GM10847 (cell line): Measurements from ENCODE around the gene CFAP126.

Experiments
- POLR2A ChIP-seq: IDR thresholded peaks from 2 replicates; pipeline ENCODE4 v1.6.1; 2011; ENCODE audit not compliant: insufficient read length; ENCODE audit errors: extremely low read depth

Gene CFAP126

DNA sequence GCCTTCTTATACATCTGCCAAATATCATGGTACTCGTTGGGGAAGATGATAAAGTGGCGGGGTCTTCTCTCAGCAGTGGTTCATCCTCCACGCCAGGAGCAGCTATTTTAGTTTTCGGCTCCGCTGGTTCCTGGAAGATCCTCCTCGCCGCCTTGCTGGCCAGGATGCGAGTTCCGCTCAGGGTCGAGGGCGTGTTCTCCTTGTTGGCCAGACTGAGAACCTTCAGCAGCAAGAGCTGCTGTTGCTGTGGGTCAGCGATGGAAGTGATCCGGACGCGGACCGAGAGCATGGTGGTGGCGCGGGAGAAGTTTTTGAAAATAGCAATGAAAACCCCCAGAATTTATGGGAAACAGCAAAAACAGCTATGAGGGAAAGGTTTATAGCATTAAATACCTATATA is 11.4 kb upstream of the CFAP126 start:
- no peak for TF ChIP-seq POLR2A

GRCh38 chr1:161378014-161378413 is 10.3 kb upstream of the CFAP126 start:
- TF ChIP-seq POLR2A, result no peak

DNA sequence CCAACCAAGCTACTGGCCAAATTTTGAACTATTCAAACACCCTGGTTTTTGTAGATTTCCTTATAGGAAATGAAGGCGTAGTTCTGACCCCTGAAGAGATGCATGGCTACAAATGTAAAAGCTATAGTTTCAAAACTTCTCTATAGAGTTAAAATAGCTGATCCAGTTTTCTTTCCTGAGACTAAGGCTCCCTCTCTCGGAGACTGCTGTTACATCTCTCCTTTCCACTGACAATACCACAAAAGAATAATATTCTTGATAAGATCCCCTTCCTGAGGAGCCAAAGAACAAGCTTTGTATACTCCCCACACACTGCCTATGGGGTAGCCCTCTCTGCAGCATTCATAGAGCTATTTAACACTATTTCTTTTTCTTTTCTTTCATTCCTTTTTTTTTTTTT is 6.7 kb upstream of the CFAP126 start:
- TF ChIP-seq POLR2A, result no peak

GRCh38 chr1:161373442-161373841 is 5.8 kb upstream of the CFAP126 start:
- TF ChIP-seq POLR2A, result no peak

GRCh38 chr1:161365207-161365606 is 2.5 kb downstream of the CFAP126 start:
- no peak for TF ChIP-seq POLR2A

DNA sequence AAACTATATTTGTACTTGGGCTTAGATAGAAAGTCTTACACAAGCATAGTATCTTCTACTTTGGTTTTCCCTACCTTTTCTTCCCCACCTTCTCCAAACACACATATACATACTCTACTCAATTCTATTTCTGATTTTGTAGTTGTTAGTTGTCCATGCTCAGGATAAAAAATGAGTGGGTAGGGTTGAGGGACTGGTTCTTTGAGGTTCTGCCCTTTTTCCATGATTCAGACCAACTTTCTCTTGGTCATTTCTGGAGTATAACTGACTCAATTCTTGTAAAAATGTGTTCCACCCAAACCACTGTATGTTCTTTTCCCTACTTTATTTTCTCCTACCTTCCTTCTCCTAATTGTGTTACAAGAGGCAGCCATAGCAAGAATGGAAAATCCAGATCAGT is 3.3 kb downstream of the CFAP126 start:
- no peak for TF ChIP-seq POLR2A

DNA sequence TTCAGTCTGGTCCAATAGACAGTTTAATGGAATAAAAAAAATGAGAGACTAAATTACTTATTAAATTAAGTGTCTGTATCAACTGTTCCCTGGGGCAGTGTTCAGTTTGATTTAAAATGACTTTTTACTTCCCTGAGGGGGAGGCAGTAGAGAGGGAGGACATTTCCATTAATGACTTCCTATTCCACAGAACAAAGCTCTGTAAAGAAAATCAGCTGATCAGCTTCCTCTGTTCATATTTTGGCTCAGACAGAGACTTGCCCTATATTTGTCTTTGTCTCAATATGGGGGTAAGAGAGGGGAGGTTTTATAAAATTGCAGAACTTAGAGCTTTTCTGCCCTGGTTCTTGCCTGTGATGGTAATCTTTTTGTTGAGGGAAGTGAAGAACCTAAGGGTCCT is 8.4 kb downstream of the CFAP126 start:
- TF ChIP-seq POLR2A, result no peak

DNA sequence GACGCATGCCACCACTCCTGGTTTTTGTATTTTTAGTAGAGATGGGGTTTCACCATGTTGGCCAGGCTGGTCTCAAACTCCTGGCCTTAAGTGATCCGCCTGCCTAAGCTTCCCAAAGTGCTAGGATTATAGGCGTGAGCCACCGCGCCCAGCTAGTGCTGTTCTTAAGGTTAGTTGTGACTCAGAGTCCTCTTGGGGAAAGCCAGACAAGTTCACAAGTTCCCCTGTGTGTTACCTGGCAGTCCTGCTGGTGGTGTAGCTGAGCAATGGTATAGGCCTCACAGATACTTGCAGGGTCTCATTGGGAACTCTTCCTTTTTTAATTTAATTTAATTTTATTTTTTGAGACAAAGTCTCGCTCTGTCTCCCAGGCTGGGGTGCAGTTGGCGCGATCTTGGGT is 10.6 kb downstream of the CFAP126 start:
- TF ChIP-seq POLR2A, result no peak

DNA sequence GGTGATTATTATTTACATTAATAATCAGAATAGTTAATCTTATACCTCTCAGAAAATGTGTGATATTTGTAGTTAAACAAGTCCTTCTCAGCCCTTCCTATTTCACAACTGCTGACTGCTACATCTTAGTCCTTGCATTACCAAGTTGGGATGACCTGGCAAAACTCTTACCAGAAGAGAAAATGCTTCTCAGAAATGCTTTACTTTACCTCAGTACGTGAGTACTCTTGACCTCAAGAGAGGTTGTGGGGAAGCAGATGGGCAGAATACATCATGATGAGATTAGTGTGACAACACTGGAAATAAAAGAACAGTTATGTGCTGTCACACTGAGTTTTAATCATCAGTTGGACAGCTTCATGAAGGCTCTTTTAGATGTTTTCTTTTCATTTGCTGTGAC is 16.2 kb downstream of the CFAP126 start:
- TF ChIP-seq POLR2A, result no peak

DNA sequence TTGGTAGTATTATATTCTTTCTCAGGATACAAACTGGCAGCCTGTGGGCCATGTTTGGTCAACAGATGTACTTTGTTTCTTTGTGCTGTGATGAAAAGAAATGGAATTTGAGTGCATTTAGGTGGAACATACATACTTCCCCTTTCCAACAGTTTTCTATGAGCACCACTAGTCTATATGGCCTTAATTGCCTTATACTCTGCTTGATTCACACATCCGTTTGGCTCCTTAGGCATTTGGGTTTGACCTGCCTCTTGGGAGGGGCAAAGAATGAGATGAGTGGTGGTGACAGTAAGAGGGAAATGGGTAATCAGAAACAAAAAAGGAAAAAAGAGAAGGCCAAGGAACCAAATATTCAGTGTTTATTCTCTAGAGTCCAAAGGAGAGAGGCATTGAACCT is 17.0 kb downstream of the CFAP126 start:
- no peak for TF ChIP-seq POLR2A

GRCh38 chr1:161342821-161343220 is 24.9 kb downstream of the CFAP126 start:
- no peak for TF ChIP-seq POLR2A

- TF ChIP-seq POLR2A, result no peak
These were observed 25.5 kb downstream of the CFAP126 start for GRCh38 chr1:161342177-161342576.

DNA sequence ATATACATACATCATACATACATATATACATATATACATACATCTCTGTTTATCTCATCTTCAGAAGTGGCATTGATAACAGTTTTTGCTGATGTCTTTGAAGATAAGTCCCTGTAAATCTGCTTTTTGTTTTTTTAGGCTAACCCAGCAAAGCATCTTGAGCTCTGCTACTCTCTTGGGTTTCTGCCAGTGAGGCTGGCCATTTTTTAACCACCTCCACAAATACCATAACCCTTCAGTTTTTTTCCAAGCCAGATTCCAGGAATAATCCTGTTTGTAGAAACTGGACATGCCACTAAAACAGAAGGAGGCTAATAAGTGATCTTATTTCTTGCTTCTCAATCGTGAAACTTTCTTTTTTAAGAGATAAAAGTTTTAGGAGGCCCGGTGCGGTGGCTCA is 31.9 kb downstream of the CFAP126 start:
- TF ChIP-seq POLR2A, result no peak

GRCh38 chr1:161333166-161333565 is 34.5 kb downstream of the CFAP126 start:
- no peak for TF ChIP-seq POLR2A

GRCh38 chr1:161330346-161330745 is 37.3 kb downstream of the CFAP126 start:
- no peak for TF ChIP-seq POLR2A

- TF ChIP-seq POLR2A, result no peak
These were observed 43.7 kb downstream of the CFAP126 start for GRCh38 chr1:161324020-161324419.
